H9 (cell line): Measurements from ENCODE around the gene CD84. TPM values are rescaled to one million over a fixed set of nuclear protein-coding genes. Genes with fewer than 3 reads are reported as not detected.

Experiments
- DNase-seq: peaks from one replicate; pipeline ENCODE4 v3.0.0-alpha.2; 2017
- H2AFZ ChIP-seq: one replicate; pipeline ENCODE4 v1.6.1; 2013; ENCODE audit warnings: mild to moderate bottlenecking, low read length, control low read depth, moderate library complexity
- H2AK5ac ChIP-seq: 2 replicates; pipeline ENCODE4 v1.6.1; 2013; ENCODE audit warnings: low read length, control low read depth, mixed read lengths; ENCODE audit not compliant: insufficient read length
- H2BK120ac ChIP-seq: one replicate; pipeline ENCODE4 v1.6.1; 2013; ENCODE audit warnings: low read depth, mild to moderate bottlenecking, low read length, control low read depth, inconsistent platforms; ENCODE audit not compliant: poor library complexity, severe bottlenecking
- H2BK12ac ChIP-seq: 2 replicates; pipeline ENCODE4 v1.6.1; 2013; ENCODE audit warnings: low read length, control low read depth, mixed read lengths, low read depth; ENCODE audit not compliant: insufficient read length
- H2BK15ac ChIP-seq: 2 replicates; pipeline ENCODE4 v1.6.1; 2013; ENCODE audit warnings: low read depth, low read length, control low read depth
- H2BK20ac ChIP-seq: one replicate; pipeline ENCODE4 v1.6.1; 2013; ENCODE audit warnings: low read depth, mild to moderate bottlenecking, low read length, control low read depth, inconsistent platforms; ENCODE audit not compliant: poor library complexity, severe bottlenecking
- H2BK5ac ChIP-seq: 2 replicates; pipeline ENCODE4 v1.6.1; 2013; ENCODE audit warnings: low read length, control low read depth, mixed read lengths; ENCODE audit not compliant: insufficient read length
- H3K14ac ChIP-seq: 2 replicates; pipeline ENCODE4 v1.6.1; 2013; ENCODE audit warnings: low read length, control low read depth; ENCODE audit not compliant: insufficient read depth
- H3K18ac ChIP-seq: 2 replicates; pipeline ENCODE4 v1.6.1; 2013; ENCODE audit warnings: low read depth, mild to moderate bottlenecking, mixed read lengths, low read length, control low read depth; ENCODE audit not compliant: insufficient read length
- H3K23ac ChIP-seq: 2 replicates; pipeline ENCODE4 v1.6.1; 2013; ENCODE audit warnings: low read length, control low read depth, mixed read lengths, low read depth; ENCODE audit not compliant: insufficient read length
- H3K23me2 ChIP-seq: 2 replicates; pipeline ENCODE4 v1.6.1; 2013; ENCODE audit warnings: low read depth, mild to moderate bottlenecking, mixed read lengths, low read length, control low read depth; ENCODE audit not compliant: insufficient read length, poor library complexity, severe bottlenecking
- H3K27ac ChIP-seq: 2 replicates; pipeline ENCODE4 v1.5.1; 2013; ENCODE audit warnings: low read length, control low read depth, mixed read lengths, low read depth; ENCODE audit not compliant: insufficient read length
- H3K27me3 ChIP-seq: 2 replicates; pipeline ENCODE4 v1.6.1; 2013; ENCODE audit warnings: low read length, control low read depth, inconsistent platforms; ENCODE audit not compliant: insufficient read depth
- H3K4ac ChIP-seq: 2 replicates; pipeline ENCODE4 v1.6.1; 2013; ENCODE audit warnings: low read depth, mild to moderate bottlenecking, control low read depth, inconsistent platforms, low read length, moderate library complexity
- H3K4me1 ChIP-seq: 2 replicates; pipeline ENCODE4 v1.6.1; 2013; ENCODE audit warnings: low read length, control low read depth, inconsistent platforms; ENCODE audit not compliant: insufficient read depth
- H3K4me2 ChIP-seq: 2 replicates; pipeline ENCODE4 v1.6.1; 2013; ENCODE audit warnings: low read length, control low read depth, mixed read lengths; ENCODE audit not compliant: insufficient read length, insufficient read depth
- H3K56ac ChIP-seq: 2 replicates; pipeline ENCODE4 v1.6.1; 2013; ENCODE audit warnings: low read depth, mild to moderate bottlenecking, mixed read lengths, low read length, control low read depth; ENCODE audit not compliant: insufficient read length
- H3K79me1 ChIP-seq: 2 replicates; pipeline ENCODE4 v1.6.1; 2013; ENCODE audit warnings: low read depth, mild to moderate bottlenecking, moderate library complexity, low read length, control low read depth, inconsistent platforms; ENCODE audit not compliant: insufficient read depth, poor library complexity, severe bottlenecking
- H3K79me2 ChIP-seq: 2 replicates; pipeline ENCODE4 v1.6.1; 2013; ENCODE audit warnings: low read length, control low read depth, inconsistent platforms; ENCODE audit not compliant: insufficient read depth
- H3K9ac ChIP-seq: 2 replicates; pipeline ENCODE4 v1.6.1; 2013; ENCODE audit warnings: low read length, control low read depth, mixed read lengths; ENCODE audit not compliant: insufficient read length; ENCODE audit errors: extremely low read depth
- H3K9me3 ChIP-seq: one replicate; pipeline ENCODE4 v1.6.1; 2013; ENCODE audit warnings: low read depth, low read length, inconsistent platforms; ENCODE audit not compliant: control insufficient read depth
- H3T11ph ChIP-seq: one replicate; pipeline ENCODE4 v1.6.1; 2013; ENCODE audit warnings: mild to moderate bottlenecking, low read length, control low read depth, inconsistent platforms
- H4K20me1 ChIP-seq: one replicate; pipeline ENCODE4 v1.6.1; 2013; ENCODE audit not compliant: control insufficient read depth, insufficient read length, insufficient read depth
- H4K5ac ChIP-seq: 2 replicates; pipeline ENCODE4 v1.6.1; 2013; ENCODE audit warnings: low read depth, mild to moderate bottlenecking, mixed read lengths, low read length, control low read depth; ENCODE audit not compliant: insufficient read length
- H4K8ac ChIP-seq: replicated peaks from 2 replicates; pipeline ENCODE4 v1.6.1; 2013; ENCODE audit warnings: low read length, control low read depth, mixed read lengths, low read depth; ENCODE audit not compliant: insufficient read length
- H4K91ac ChIP-seq: 2 replicates; pipeline ENCODE4 v1.6.1; 2013; ENCODE audit warnings: low read depth, mild to moderate bottlenecking, moderate library complexity, mixed read lengths, low read length, control low read depth; ENCODE audit not compliant: insufficient read length
- H3K27ac Mint-ChIP-seq, 3 experiments: 2 replicates in 2 of 3; 3 replicates in 1 of 3; pipeline ENCODE4 v1.8.0; 2020 to 2021; ENCODE audit warnings: mixed read lengths in 3 of 3, mild to moderate bottlenecking in 1 of 3, moderate library complexity in 1 of 3
- H3K27me3 Mint-ChIP-seq: 2 replicates; pipeline ENCODE4 v1.8.0; 2021; ENCODE audit warnings: low read depth, mild to moderate bottlenecking, moderate library complexity, mixed read lengths
- H3K36me3 Mint-ChIP-seq, 3 experiments: 2 replicates in 2 of 3; 3 replicates in 1 of 3; pipeline ENCODE4 v1.8.0; 2020 to 2021; ENCODE audit warnings: low read depth in 3 of 3, mixed read lengths in 3 of 3; ENCODE audit not compliant: insufficient read depth in 1 of 3
- H3K4me1 Mint-ChIP-seq, 2 experiments: 2 replicates each; pipeline ENCODE4 v1.8.0; 2020; ENCODE audit warnings: mixed read lengths in 2 of 2
- H3K4me3 Mint-ChIP-seq, 2 experiments: 2 replicates in 1 of 2; 3 replicates in 1 of 2; pipeline ENCODE4 v1.8.0; 2020 to 2021; ENCODE audit warnings: mild to moderate bottlenecking in 2 of 2, mixed read lengths in 2 of 2, moderate library complexity in 1 of 2
- H3K9me3 Mint-ChIP-seq, 2 experiments: 2 replicates in 1 of 2; 3 replicates in 1 of 2; pipeline ENCODE4 v1.8.0; 2020; ENCODE audit warnings: mild to moderate bottlenecking in 2 of 2, mixed read lengths in 2 of 2, moderate library complexity in 1 of 2
- WGBS: extraction: QIAGEN DNeasy Blood & Tissue Kit; methylation state at CpG from one replicate; pipeline ENCODE4 v1.1.7; 2013; ENCODE audit warnings: missing lambda C conversion rate, low lambda C conversion rate, mixed read lengths; ENCODE audit not compliant: insufficient read length; ENCODE audit errors: extremely low coverage; 5-methylcytosine and 5-hydroxymethylcytosine counted together
- total RNA-seq: library from RNA; stranded (reverse); gene quantifications from 2 replicates; pipeline ENCODE4 v1.2.1, GENCODE V29; 2021
- TF ChIP-seq, protein P1 (sequence below): fragments of 200-600 bp; sonication (generic); conservative IDR thresholded peaks from 3 replicates; pipeline ENCODE4 v1.8.0; 2021; ENCODE audit warnings: antibody characterized with exemption, mild to moderate bottlenecking

Gene CD84
- total RNA-seq, 1 experiment from 2014 or later, result not detected

DNA sequence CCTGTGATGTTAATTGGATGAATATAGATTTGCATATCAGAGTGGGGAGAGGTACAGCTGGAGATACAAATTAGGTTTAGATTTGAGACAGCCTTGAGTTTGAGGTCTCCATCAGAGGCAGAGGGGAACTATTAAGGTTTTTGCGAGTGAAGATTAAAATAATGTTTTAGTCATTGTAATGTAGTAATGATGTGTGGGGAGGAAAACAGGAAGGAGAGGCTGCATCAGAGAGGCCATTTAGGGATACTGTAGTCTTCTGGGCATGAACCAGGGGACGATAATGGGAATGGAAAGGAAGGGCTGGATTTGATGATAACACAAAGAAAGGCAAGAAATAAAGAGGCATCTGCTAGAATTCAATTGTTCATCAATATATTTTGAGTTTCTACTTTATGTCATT is 9.5 kb downstream of the CD84 start:
- Histone ChIP-seq H4K20me1 (no peaks in the 10 kb centered on the region), H3K79me1 (no peaks in the 10 kb centered on the region), H2BK12ac (no peak overlapping the region), H2BK15ac (no peak overlapping the region), H3K79me2 (no peaks in the 10 kb centered on the region), H3K18ac (no peak overlapping the region), H2BK20ac (no peak overlapping the region), H2BK5ac (no peak overlapping the region), H3K4ac (no peak overlapping the region), H3K23ac (no peak overlapping the region), H2AK5ac (no peak overlapping the region), H3K4me2 (no peak overlapping the region), H3T11ph (no peak overlapping the region), H2AFZ (no peak overlapping the region), H4K8ac (no peak overlapping the region), H3K9me3 (no peaks in the 10 kb centered on the region), H3K9ac (no peak overlapping the region), H3K14ac (no peak overlapping the region), H3K56ac (no peak overlapping the region), H3K27me3 (no peaks in the 10 kb centered on the region), H3K27ac (no peak overlapping the region), H4K5ac (no peak overlapping the region), H4K91ac (no peak overlapping the region), H3K23me2 (no peaks in the 10 kb centered on the region), H2BK120ac (no peak overlapping the region), H3K4me1 (no peaks in the 10 kb centered on the region)
- Mint-ChIP-seq H3K36me3 (no peaks in the 10 kb centered on the region), H3K9me3 (no peaks in the 10 kb centered on the region), H3K27ac (no peak overlapping the region), H3K27me3 (peaks cover 3% of the 10 kb centered on the region; the same call in 1 of the 2 replicates), H3K4me1 (no peaks in the 10 kb centered on the region), H3K4me3 (no peak overlapping the region)
- 100% methylated on average over 1 of the region's 2 CpGs for WGBS
- no peak for DNase-seq
- TF ChIP-seq, protein P1, sequence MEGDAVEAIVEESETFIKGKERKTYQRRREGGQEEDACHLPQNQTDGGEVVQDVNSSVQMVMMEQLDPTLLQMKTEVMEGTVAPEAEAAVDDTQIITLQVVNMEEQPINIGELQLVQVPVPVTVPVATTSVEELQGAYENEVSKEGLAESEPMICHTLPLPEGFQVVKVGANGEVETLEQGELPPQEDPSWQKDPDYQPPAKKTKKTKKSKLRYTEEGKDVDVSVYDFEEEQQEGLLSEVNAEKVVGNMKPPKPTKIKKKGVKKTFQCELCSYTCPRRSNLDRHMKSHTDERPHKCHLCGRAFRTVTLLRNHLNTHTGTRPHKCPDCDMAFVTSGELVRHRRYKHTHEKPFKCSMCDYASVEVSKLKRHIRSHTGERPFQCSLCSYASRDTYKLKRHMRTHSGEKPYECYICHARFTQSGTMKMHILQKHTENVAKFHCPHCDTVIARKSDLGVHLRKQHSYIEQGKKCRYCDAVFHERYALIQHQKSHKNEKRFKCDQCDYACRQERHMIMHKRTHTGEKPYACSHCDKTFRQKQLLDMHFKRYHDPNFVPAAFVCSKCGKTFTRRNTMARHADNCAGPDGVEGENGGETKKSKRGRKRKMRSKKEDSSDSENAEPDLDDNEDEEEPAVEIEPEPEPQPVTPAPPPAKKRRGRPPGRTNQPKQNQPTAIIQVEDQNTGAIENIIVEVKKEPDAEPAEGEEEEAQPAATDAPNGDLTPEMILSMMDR, result no peak
